GM10266 (cell line): ENCODE data around the gene GIMAP5.
A peak's percentile ranks its signal among the peaks of the same experiment; 100 is the strongest.
"Not testable (repeated sequence)": the region's sequence is repeated elsewhere in the genome, so short reads cannot be mapped to it uniquely, and the experiment has no call there.

Experiments used
- DNase-seq: peaks from one replicate; pipeline ENCODE4 v3.0.0; 2012; ENCODE audit errors: extremely low spot score
- TF ChIP-seq, protein P1 (sequence below): IDR thresholded peaks from 2 replicates; pipeline ENCODE4 v1.5.1; 2012; ENCODE audit warnings: mild to moderate bottlenecking, low read depth; ENCODE audit not compliant: control insufficient read depth, insufficient read depth; ENCODE audit errors: missing control alignments

GIMAP5 gene

DNA sequence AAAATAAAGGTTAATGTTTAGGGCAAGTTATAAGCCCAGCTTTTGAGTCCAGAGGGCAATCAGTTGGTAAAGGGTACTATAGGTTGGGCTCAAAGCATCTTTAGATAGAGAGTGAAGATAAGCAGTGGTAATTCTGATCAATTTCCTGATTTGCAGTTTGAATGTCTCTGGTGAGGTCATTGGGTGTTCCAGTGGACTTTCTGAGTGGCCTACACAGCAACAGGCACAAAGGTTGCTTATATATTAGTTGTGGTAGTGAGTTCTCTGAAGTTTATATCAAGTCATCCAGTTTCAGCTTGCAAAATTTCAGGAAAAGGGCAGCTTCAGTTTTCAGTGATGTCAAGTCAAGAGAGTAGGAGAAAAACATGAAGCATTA, 29.1 kb downstream of the GIMAP5 start:
- no peak for DNase-seq
- TF ChIP-seq, protein P1, sequence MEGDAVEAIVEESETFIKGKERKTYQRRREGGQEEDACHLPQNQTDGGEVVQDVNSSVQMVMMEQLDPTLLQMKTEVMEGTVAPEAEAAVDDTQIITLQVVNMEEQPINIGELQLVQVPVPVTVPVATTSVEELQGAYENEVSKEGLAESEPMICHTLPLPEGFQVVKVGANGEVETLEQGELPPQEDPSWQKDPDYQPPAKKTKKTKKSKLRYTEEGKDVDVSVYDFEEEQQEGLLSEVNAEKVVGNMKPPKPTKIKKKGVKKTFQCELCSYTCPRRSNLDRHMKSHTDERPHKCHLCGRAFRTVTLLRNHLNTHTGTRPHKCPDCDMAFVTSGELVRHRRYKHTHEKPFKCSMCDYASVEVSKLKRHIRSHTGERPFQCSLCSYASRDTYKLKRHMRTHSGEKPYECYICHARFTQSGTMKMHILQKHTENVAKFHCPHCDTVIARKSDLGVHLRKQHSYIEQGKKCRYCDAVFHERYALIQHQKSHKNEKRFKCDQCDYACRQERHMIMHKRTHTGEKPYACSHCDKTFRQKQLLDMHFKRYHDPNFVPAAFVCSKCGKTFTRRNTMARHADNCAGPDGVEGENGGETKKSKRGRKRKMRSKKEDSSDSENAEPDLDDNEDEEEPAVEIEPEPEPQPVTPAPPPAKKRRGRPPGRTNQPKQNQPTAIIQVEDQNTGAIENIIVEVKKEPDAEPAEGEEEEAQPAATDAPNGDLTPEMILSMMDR = no peak

DNA sequence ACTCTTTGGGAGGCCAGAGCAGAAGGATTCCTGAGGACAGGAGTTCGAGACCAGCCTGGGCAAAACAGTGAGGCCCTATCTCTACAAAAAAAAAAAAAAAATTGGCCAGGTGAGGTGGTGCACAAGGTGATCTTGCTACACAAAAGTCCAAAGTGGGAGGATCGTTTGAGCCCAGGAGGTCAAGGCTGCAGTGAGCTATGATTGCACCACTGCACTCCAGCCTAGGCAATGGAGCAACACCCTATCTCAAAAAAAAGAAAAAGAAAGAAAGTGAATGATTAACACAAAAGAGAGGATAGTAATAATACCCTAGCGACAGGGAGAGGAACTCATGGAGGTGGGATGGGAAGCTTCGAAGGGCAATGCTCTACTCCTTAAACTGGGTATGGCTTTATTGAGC, 32.5 kb downstream of the GIMAP5 start:
- DNase-seq = no peak
- TF ChIP-seq, protein P1 = no peak

DNA sequence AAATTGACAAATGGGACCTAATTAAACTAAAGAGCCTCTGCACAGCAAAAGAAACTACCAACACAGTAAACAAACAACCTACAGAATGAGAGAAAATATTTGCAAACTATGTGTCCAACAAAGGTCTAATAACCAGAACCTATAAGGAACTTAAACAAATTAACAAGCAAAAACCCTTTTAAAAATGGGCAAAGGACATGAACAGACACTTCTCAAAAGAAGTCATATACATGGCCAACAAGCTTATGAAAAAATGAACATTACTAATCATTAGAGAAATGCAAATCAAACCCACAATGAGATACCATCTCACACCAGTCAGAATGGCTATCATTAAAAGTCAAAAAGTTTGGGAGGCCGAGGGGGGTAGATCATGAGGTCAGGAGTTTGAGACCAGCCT, 36.9 kb downstream of the GIMAP5 start:
- not testable (repeated sequence) for DNase-seq

DNA sequence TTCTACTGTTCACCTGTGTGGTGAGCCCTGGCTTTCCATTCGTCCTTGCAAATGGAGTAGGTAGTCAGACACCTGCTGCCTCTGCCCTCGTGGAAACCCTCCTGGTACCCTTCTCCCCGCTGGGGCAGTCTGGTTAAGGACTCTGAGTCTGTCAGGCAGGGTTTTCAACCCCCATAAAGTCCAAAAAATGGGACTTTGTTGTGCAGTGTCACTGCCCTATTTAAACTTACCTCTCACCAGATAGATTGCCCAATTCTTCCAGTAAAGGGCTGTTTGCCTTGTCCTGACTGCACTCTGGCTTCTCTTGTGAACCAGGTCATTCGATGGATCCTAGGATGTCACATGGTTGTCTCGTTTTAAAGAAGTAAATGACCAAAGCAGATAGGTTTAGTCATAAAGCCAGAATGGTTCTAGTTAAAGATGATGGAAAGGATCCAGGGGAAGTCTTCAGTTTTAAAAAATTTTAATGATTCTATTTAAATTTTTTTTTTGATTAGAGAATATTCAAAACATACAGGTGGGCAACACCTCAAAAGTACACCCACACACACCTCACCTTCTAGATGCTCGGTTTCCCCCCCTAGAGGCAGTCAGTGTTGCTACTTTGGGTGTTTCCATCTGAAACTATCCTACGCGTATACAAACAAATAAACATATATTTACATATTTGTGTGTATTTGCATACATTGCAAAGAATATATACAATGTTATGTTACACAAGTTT, 41.0 kb downstream of the GIMAP5 start:
- DNase-seq = no peak
- TF ChIP-seq, protein P1 = no peak

DNA sequence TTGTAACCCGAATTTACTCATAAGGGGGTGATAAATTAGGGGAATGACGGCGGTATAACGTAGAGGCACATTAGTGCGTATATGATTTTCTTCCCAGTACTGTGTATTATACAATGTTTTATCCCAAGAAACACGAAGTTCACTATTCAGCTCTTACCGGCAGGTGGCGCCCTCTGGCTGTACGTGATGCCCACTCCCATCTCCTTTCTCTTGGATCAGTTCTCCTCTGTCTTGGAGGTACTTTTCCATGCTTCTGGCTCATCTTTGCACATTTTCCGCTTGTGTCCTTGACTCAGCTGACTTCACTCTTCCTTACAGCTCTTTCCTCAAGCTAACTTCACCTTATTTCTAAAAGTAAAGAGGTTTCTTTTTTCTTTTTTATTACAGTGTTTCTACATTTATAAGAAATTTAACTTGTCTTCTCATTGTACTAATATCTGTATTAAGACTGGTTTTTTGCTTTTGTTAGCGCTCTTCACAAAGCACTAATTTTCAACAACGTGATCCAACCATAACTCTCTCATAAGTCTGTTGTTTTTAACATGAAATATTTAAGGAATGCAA, 41.6 kb downstream of the GIMAP5 start:
- TF ChIP-seq, protein P1 = peak; percentile 87
- DNase-seq = no peak

DNA sequence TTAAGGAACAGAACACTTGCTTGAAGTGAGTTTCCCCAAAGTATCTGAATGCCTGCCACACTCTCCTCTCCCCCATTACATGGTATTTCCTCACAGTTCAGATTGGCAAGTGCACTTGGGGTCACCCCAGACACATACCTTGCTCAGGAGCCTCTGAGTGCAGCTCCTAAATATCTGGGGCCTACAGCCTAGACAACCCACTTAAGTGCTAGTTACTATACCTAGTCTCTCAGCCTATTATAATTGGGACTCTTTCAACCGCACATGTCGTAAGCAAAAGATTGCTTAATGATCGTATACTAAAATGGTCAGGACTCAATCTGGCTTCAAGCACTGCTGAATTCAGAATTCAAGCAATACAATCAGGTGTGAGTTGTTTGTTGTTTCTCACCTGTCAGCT, 43.1 kb downstream of the GIMAP5 start:
- DNase-seq = no peak
- TF ChIP-seq, protein P1 = no peak

DNA sequence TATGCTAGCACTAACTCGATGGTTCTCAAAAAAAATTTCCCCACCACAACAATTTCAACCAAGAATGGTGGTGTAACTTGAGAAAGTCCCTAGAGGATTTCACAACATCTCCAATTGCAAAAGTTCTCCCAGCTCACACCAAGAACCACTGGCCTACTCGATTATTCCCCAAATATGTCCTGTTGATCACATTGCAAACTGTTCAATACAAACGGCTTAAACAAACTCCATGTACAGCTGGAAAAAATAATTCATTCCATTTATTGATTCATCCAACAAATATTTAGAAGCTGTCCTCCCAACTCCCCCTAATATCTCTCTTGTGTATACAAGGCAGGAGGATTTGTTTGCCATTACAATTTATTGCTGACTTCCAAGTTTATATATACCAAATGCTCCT, 43.9 kb downstream of the GIMAP5 start:
- no peak for DNase-seq
- TF ChIP-seq, protein P1 = no peak
